ENCODE measurements around the gene ARHGAP33.
A peak's percentile ranks its signal among the peaks of the same experiment; 100 is the strongest.

Gene ARHGAP33

GRCh38 chr19:35738021-35738886 lies 37.1 kb upstream of the ARHGAP33 start:
- Histone ChIP-seq H3K27ac (ENCODE audit: poor library complexity, severe bottlenecking) (no peak overlapping the region), H3K4me3 (ENCODE audit: severe bottlenecking) (no peak overlapping the region), H3K27me3 (ENCODE audit: insufficient read depth, poor library complexity, severe bottlenecking) (no peaks in the 10 kb centered on the region), H3K4me1 (ENCODE audit: insufficient read depth, poor library complexity, severe bottlenecking) (no peaks in the 10 kb centered on the region), H3K9me3 (ENCODE audit: severe bottlenecking) (no peaks in the 10 kb centered on the region), H3K36me3 (ENCODE audit: low read depth) (peaks cover 49% of the 10 kb centered on the region)
- ATAC-seq (ENCODE audit: low read depth) (no peak), DNase-seq (ENCODE audit: low spot score) (no peak)
- TF ChIP-seq CTCF (IDR thresholded peaks at IDR 0.05; ENCODE audit: poor library complexity, severe bottlenecking) = no peak

- DNase-seq (ENCODE audit: low spot score) (no peak), ATAC-seq (ENCODE audit: low read depth) (no peak)
- TF ChIP-seq CTCF (IDR thresholded peaks at IDR 0.05; ENCODE audit: poor library complexity, severe bottlenecking) = no peak
- Histone ChIP-seq H3K4me1 (ENCODE audit: insufficient read depth, poor library complexity, severe bottlenecking) (no peaks in the 10 kb centered on the region), H3K4me3 (ENCODE audit: severe bottlenecking) (no peak overlapping the region), H3K36me3 (ENCODE audit: low read depth) (peaks cover 44% of the 10 kb centered on the region), H3K9me3 (ENCODE audit: severe bottlenecking) (no peaks in the 10 kb centered on the region), H3K27ac (ENCODE audit: poor library complexity, severe bottlenecking) (no peak overlapping the region), H3K27me3 (ENCODE audit: insufficient read depth, poor library complexity, severe bottlenecking) (no peaks in the 10 kb centered on the region)
These were observed 36.5 kb upstream of the ARHGAP33 start for GRCh38 chr19:35738887-35739229.

GRCh38 chr19:35739275-35740107 lies 35.9 kb upstream of the ARHGAP33 start:
- peak overlapping the region; percentile 38 for H3K4me3 ChIP-seq (ENCODE audit: severe bottlenecking)
- H3K36me3 ChIP-seq (ENCODE audit: low read depth) = peaks cover 37% of the 10 kb centered on the region
- no peaks in the 10 kb centered on the region for H3K4me1 ChIP-seq (ENCODE audit: insufficient read depth, poor library complexity, severe bottlenecking)
- DNase-seq (ENCODE audit: low spot score) (no peak), ATAC-seq (ENCODE audit: low read depth) (no peak)
- H3K27me3 ChIP-seq (ENCODE audit: insufficient read depth, poor library complexity, severe bottlenecking) = no peaks in the 10 kb centered on the region
- no peaks in the 10 kb centered on the region for H3K9me3 ChIP-seq (ENCODE audit: severe bottlenecking)
- H3K27ac ChIP-seq (ENCODE audit: poor library complexity, severe bottlenecking) = no peak overlapping the region
- no peak for TF ChIP-seq CTCF (IDR thresholded peaks at IDR 0.05; ENCODE audit: poor library complexity, severe bottlenecking)

GRCh38 chr19:35740108-35740422 lies 35.3 kb upstream of the ARHGAP33 start:
- DNase-seq (ENCODE audit: low spot score) = no peak
- no peaks in the 10 kb centered on the region for H3K9me3 ChIP-seq (ENCODE audit: severe bottlenecking)
- ATAC-seq (ENCODE audit: low read depth) = peak; percentile 8; the same call in 1 of the 3 replicates
- H3K4me3 ChIP-seq (ENCODE audit: severe bottlenecking) = peak overlapping the region; percentile 38
- peaks cover 34% of the 10 kb centered on the region for H3K36me3 ChIP-seq (ENCODE audit: low read depth)
- H3K27me3 ChIP-seq (ENCODE audit: insufficient read depth, poor library complexity, severe bottlenecking) = no peaks in the 10 kb centered on the region
- no peak overlapping the region for H3K27ac ChIP-seq (ENCODE audit: poor library complexity, severe bottlenecking)
- TF ChIP-seq CTCF (IDR thresholded peaks at IDR 0.05; ENCODE audit: poor library complexity, severe bottlenecking) = no peak
- no peaks in the 10 kb centered on the region for H3K4me1 ChIP-seq (ENCODE audit: insufficient read depth, poor library complexity, severe bottlenecking)
